Left ventricle myocardium superior (tissue), 1 donor: ENCODE results near the gene RNF40. TPM values are rescaled to one million over a fixed set of nuclear protein-coding genes. Genes with fewer than 3 reads are reported as not detected.

Experiments
- ATAC-seq: fragments of 200-7000 bp; cut with Tn5 transposase; one replicate; pipeline ENCODE4 v1.9.1; 2020; ENCODE audit warnings: mild to moderate bottlenecking, moderate library complexity
- DNase-seq: peaks from one replicate; pipeline ENCODE4 v3.0.0-alpha.2; 2020
- intact Hi-C: fragments of 100-400 bp; cut with micrococcal nuclease; formaldehyde crosslinking; loops from one replicate; pipeline ENCODE4 v1.11.0; 2022
- total RNA-seq: library from RNA; stranded (reverse); fragmentation: NEBNext Ultra II Directional; extraction: Animal tissue kit (Norgen Biotek cat#: 25700); gene quantifications from one replicate; pipeline ENCODE4 v1.2.1, GENCODE V29; 2021
- donor health status: DM: no; HTN: yes; CAD: no; lungs with severe emphysema.

Gene RNF40
- total RNA-seq, 1 donor from 2014 or later: 49.3 TPM

DNA sequence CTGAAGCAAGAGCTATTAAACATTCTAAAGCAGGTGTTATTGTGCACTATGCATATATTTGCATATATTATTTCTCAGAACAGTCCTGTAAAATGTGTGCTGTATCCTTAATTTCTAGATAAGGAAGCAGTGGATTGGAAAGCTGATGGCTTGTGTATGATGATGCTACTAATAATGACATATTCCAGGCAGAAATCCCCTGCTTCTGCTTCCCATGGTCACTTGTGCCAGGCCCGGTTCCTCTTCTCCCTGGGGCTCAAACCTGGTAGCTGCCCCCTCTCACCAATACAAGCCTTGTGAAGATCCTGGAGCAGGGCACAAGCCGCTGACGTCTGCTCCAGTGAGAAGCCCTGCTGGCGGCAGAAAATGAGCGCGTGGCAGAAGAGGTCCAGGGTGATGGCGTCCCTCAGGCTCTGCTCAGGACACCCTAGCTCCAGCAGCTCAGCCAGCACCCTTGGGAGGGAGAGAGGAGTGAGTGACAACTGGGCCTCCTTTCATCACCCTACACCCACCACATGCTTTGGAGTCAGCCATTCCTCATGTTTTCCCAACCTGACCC is 2.0 kb upstream of the RNF40 start:
- no peak for DNase-seq
- ATAC-seq: no peak
- intact Hi-C loops: no loop called here

DNA sequence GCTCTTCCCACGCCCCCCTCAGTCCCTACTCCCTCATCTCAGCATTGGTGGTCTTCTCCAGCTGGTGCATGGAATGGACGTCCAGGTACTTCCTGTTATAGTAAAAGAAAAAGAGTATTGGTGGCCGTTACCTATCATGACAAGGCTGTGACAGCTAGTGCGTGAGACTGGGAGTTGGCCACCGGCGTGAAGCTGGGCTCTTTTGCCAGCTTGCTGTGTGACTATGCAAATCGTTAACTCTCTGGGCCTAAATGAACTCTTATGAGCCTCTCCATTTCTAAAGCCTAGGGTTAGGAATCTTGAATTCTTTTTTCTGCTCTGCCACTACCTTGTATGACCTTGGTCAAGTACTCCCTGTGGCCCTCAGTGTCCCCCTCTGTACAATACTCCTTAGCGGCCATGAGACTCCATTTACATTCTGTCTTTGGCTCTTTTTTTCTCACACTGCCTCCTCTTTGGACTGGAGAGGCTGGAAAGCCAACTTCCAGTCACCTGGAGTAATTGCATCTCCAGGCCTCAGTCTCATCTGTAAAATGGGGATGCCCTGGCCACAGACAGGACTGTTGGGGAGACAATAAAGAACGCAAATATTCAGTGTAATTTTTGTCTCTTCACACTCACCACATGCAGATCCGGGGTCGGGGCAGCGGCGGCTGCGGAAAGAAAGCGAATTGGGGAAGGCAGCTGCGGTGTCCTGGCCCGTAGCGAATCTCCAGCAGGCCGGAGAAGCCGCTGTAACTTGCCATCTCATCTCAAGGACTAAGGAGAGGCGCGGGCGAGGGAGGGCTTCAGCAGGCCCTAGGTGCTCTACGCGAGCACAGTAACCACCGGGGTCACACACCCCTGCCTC is 1.3 kb upstream of the RNF40 start:
- DNase-seq (peak; percentile 31), ATAC-seq (no peak)
- intact Hi-C loops: no loop called here

DNA sequence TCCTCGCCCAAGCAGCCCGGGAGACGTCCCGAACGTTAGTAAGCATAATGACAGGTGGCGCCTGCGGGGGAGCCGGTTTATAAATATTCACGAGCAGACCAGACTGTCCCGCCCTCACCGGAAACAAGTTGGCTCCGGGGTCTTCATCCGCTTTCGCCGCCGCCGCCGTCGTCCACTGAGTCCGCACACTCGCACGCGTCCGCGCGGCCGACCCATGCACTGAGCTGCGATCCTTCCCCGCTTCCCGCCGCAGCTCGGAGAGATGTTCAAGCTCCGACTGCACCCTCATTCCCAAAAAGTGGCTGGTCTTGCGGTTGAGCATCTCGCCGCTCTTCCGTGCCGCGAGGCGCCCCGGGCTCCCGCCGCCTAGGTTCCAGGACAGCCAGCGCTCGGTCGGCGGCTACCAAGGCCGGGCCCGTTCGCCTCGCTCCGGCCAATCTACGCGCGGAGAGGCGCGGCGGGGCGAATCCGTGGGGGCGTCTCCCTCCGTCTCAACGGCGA is 645 bp upstream of the RNF40 start:
- no peak for DNase-seq
- intact Hi-C loops: no loop called here
- peak; percentile 20 for ATAC-seq

DNA sequence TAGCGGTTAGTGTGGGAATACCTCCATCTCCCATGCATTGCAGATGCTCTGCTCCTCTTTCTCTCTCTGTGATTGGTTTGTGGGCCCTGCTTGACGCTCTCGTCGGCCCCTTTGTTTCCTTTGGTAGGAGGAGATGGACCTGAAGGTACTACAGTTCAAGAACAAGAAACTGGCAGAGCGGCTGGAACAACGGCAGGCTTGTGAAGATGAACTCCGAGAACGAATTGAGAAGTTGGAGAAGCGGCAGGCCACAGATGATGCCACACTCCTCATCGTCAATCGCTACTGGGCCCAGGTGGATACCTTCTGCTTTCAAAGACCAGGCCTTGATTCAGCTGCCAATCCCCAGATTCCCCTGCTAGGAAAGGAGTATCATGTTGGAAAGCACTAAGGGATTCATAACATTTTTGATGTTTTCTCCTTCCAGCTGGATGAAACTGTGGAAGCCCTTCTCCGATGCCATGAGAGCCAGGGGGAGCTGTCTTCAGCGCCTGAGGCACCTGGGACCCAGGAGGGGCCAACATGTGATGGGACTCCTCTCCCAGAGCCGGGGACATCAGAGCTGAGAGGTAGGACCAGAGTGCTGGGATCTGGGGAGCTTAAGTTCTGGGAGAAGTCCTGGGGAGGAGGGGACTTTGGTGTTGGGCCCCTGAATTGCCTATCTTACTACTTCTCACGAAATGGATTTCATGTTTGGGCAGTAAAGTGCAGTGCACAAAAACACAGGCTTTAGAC is 1.0 kb downstream of the RNF40 start:
- DNase-seq: no peak
- intact Hi-C loops: no loop called here
- ATAC-seq: no peak

DNA sequence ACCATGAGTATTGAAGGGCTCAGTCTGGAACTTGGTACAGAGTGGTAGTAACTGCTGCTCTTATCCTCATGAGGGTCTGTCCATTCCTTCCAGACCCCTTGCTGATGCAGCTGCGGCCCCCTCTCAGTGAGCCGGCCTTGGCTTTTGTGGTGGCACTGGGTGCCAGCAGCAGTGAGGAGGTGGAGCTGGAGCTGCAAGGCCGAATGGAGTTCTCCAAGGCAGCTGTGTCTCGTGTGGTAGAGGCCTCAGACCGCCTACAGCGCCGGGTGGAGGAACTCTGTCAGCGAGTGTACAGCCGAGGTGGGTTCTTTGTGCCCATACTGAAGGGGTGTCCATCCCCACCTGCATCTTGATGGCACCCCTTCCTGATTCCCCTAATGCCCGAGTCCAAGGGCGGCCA is 2.0 kb downstream of the RNF40 start:
- intact Hi-C loops: no loop called here
- DNase-seq (no peak), ATAC-seq (no peak)

DNA sequence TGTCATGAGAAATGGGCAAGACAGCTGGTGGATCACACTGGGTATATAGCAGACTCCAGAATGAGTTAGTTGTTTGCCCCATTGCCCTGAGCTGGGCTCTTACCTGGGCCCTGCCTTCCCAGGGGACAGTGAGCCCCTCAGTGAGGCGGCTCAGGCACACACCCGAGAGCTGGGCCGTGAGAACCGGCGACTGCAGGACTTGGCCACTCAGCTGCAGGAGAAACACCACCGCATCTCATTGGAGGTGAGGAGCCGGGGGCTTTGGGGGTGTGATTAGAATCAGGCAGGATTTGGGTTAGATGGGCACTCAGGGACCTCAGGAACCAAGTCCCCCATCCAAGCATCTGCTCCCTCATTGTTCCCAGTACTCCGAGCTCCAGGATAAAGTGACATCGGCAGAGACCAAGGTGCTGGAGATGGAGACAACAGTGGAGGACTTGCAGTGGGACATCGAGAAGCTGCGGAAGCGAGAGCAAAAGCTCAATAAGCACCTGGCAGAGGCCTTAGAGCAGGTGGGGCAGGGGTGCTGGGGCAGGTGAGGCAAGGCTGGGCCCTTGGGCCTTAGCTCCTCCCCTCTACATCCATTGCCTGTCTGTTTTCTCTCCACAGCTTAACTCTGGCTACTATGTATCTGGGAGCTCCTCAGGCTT is 2.8 kb downstream of the RNF40 start:
- ATAC-seq: no peak
- intact Hi-C loops: no loop called here
- no peak for DNase-seq

DNA sequence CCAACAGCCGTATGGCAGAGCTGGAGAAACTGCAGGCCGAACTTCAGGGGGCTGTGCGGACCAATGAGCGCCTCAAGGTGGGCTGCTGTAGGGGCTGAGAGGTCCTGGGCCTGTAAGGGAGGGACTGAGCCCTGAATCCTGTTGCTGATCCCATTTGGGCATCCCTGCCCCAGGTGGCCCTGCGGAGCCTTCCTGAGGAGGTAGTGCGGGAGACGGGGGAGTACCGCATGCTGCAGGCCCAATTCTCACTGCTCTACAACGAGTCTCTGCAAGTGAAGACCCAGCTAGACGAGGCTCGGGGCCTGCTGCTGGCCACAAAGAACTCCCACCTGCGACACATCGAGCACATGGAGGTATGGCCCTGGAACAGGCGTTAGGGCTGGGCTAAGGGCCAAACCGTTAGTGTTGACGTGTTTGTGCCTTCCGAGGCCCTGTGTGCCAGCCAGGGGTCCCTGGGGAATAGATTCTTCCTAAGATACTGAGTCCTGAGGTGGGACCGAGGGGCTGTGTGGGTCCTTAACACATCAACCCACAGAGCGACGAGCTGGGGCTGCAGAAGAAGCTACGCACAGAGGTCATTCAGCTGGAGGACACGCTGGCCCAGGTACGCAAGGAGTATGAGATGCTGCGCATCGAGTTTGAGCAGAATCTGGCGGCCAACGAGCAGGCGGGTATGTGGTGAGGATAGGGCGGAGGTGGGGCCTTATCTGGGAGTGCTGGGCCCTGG is 4.2 kb downstream of the RNF40 start:
- DNase-seq: no peak
- intact Hi-C loops: no loop called here
- no peak for ATAC-seq

DNA sequence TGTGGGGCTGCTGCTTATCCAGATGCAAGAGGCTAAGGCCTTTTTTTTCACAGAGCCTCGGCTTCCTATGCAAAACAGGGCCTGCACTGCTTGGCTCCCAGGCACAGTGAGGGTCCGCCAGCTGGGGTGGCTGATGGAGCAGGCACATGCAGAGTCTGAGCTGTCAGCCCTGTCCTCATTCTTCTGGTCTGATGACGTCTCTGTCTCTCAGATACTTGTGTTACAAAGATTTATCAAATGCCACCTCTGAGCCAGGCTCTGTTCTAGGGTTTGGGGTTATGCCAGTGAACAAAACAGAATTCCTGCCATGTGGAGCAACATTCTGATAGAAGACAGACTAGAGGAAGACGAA is 4.8 kb downstream of the RNF40 start:
- peak; percentile 50 for ATAC-seq
- intact Hi-C loops: no loop called here
- no peak for DNase-seq

DNA sequence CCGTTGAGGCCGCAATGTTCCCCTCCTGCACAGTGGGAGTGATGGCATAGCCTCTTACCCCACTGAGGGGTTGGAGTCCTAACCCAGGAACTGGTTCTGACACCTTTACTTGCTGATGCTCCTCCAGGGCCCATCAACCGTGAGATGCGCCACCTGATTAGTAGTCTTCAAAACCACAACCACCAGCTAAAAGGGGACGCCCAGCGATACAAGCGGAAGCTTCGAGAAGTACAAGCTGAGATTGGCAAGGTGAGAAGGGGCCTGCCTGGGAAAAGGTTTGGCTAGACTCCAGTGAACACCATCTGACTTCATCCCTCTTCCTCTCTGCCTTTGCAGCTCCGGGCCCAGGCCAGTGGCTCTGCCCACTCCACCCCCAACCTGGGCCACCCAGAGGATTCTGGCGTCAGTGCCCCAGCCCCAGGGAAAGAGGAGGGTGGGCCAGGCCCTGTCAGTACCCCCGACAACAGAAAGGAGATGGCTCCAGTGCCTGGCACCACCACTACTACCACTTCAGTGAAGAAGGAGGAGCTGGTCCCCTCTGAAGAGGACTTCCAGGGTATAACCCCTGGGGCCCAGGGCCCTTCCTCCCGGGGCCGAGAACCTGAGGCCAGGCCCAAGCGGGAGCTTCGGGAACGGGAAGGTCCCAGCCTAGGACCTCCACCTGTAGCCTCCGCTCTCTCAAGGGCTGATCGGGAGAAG is 5.8 kb downstream of the RNF40 start:
- ATAC-seq: peak; percentile 18
- DNase-seq: peak; percentile 25
- intact Hi-C loops: no loop called here

DNA sequence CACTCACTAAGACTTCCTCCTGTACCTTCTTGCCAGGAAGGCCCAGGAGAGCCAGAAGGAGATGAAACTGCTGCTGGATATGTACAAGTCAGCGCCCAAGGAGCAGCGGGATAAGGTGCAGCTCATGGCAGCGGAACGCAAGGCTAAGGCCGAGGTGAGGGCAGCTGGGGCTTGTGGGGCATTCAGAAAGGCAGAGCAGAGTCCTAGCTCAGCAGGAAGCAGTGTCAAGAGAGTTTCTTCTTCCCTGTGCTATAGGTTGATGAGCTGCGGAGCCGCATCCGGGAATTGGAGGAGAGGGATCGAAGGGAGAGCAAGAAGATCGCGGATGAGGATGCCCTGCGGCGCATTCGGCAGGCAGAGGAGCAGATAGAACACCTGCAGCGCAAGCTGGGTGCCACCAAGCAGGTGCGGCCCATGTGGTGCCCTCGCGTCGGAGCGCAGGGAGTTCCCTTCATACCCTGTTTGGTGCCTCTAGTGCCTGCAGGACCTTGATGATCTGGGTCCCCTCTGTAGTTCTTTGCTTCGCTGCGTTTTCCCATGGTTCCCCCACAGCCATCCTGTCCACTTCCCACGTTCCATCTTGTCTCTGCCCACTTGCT is 6.6 kb downstream of the RNF40 start:
- DNase-seq: no peak
- ATAC-seq: no peak
- intact Hi-C loops: no loop called here

DNA sequence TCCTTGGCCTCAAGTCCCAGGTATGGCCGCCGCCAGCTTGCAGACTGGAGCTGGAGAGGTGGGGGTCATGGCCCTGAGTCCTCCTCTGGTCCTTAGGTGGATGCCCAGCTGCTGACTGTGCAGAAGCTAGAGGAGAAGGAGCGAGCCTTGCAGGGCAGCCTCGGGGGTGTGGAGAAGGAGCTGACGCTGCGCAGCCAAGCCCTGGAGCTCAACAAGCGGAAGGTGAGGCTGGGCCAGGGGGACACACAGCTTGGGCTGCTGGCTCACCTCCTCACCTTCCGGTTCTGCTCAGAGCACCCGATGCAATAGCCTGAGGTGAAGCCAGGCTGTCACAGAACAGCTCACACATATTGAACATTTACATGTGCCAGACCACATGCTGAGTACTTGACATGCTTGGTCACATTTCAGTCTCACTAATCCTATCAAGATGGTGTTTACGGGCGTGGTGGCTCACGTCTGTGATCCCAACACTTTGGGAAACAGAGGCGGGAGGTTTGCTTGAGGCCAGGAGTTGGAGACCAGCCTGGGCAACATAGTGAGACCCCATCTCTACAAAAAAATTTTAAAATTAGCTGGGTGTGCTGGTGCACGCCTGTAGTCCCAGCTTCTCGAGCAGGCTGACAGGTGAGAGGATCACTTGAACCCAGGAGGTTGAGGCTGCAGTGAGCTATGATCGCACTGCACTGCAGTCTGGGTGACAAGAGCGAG is 7.4 kb downstream of the RNF40 start:
- DNase-seq (no peak), ATAC-seq (no peak)
- intact Hi-C loops: no loop called here

DNA sequence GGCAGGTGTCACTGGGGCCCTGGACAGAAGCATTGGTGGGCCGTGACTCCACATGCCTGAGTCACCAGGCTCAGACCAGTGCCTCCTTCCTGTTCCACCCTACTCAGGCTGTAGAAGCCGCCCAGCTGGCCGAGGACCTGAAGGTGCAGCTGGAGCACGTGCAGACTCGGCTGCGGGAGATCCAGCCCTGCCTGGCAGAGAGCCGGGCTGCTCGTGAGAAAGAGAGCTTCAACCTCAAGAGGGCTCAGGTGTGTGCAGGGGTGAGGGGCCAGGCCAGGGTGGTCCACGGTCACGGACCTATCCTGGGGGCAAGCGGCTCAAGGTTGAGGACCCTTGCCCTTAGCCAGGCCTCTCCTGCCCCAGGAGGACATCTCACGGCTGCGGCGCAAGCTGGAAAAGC is 9.6 kb downstream of the RNF40 start:
- intact Hi-C loops: no loop called here
- DNase-seq: no peak

DNA sequence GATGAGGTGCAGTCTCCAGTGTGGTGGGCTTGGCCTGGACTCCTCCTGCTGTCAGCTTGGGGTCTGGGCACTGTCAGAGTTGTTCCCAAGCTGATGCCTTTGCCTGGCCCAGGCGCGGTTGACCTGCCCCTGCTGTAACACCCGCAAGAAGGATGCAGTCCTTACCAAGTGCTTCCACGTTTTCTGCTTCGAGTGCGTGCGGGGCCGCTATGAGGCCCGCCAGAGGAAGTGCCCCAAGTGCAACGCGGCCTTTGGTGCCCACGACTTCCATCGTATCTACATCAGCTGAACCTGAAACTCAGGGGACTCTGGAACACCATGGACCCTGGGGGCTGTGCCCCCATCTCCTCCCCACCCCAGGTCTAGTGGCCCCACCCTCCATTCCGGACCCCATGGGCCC is 11.7 kb downstream of the RNF40 start:
- DNase-seq (no peak), ATAC-seq (no peak)
- intact Hi-C loops: no loop called here

More for the DNA sequence above, 9.6 kb downstream of the RNF40 start:
- ATAC-seq: no peak

DNA sequence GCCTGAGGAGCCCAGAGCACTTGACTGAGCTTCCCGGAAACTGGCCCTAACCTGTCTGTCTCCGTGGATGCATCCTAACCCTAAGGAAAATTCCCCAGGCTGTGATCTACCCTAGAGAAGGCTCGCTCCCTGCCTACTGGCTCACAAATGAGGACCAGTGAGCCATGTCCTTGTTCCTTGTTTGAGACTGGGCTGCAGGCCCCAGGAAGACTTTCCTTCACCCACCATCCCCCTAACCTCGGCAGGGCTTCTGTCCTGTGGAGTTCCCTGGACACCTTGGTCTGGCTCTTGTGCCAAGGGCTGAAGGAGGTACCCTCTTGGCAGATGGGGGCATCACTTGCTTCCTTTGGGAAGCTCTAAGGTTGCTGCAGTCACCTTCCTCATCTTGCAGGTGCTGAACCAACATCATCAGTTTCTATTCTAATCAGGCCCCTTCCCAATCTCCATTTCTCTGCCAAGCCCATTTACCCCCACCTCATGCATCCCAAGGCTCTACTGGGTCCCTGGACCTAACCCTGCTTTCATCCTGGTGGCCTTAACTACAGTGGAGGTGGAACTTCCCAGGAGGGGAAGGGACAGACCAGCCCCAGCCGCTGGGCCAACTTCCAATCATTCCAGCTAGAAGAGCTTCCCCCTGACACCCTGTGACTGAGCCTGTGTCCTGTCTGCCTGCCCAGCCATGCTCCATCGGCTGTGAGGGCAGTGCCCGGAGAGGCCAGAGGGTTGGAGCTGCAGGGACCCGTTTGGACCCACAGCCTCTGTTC is 12.4 kb downstream of the RNF40 start:
- DNase-seq (peak; percentile 62), ATAC-seq (peak; percentile 30)
- intact Hi-C loops: no loop called here

DNA sequence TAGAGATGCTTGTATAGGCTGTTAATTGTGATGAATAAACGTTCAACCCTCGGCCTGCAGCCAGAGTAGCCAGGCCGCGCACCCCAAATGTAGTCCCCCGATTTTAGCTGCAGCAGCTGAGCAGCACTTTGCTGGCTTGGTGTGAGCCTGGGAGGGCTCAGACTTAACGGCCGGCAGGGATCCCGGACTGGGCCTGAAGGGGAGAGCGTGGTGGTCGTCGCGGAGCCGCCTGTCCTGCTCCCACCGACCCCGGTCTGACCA is 12.9 kb downstream of the RNF40 start:
- intact Hi-C loops: no loop called here
- ATAC-seq: no peak
- no peak for DNase-seq

DNA sequence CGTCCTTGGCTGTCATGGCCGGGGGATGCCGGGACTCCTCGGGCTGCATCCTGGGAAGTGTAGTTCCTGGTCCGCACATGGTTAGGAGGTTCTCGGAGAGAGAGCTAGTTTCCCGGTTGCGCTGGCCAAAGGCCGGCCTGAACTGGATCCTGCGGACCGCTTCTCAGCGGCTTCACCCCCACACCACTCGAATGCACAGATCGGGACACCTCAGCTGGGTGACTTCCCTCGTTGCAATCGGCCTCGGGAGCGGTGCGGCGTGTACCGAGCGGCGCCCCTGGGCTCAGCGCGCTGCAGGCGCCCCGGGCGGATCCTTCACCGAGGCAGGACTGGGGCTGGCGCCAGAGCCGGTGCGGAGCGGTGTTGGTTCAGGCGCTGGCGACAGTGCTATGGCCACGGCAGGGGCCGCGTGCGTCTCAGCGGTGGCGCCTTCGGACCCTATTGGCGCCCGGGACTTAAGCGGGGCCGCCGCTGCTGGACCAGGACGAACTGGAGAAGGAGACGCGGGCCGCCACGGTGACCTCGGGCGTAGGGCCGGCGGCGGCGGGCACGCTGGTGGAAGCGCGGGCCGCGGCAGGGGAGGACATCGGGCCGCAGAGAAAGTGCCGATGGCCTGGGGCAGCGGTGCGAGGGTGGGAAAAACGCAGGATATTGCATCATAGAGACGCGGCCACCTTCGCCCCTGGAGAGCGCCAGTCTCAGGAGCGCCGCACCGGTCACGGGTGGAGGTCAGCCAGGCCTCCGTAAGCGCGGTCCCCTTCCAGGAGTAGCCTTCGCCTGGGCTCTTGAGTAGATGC is 13.5 kb downstream of the RNF40 start:
- intact Hi-C loops: no loop called here
- ATAC-seq: peak; percentile 88
- peak; percentile 89 for DNase-seq
